KBM-7 (cell line): ENCODE measurements around the gene UBE2Q2.
"Not testable (repeated sequence)": the region's sequence is repeated elsewhere in the genome, so short reads cannot be mapped to it uniquely, and the experiment has no call there.

Source experiments
- DNase-seq: peaks from one replicate; pipeline ENCODE4 v3.0.0-alpha.2; 2015
- in situ Hi-C: fragments of 300-500 bp; cut with MboI; formaldehyde crosslinking; loops from 2 replicates; pipeline ENCODE4 v1.14.3; 2020; ENCODE audit warnings: low sequenced_read_pairs, low pct_unique_long_range_greater_than_20kb, mixed read lengths

The UBE2Q2 gene

DNA sequence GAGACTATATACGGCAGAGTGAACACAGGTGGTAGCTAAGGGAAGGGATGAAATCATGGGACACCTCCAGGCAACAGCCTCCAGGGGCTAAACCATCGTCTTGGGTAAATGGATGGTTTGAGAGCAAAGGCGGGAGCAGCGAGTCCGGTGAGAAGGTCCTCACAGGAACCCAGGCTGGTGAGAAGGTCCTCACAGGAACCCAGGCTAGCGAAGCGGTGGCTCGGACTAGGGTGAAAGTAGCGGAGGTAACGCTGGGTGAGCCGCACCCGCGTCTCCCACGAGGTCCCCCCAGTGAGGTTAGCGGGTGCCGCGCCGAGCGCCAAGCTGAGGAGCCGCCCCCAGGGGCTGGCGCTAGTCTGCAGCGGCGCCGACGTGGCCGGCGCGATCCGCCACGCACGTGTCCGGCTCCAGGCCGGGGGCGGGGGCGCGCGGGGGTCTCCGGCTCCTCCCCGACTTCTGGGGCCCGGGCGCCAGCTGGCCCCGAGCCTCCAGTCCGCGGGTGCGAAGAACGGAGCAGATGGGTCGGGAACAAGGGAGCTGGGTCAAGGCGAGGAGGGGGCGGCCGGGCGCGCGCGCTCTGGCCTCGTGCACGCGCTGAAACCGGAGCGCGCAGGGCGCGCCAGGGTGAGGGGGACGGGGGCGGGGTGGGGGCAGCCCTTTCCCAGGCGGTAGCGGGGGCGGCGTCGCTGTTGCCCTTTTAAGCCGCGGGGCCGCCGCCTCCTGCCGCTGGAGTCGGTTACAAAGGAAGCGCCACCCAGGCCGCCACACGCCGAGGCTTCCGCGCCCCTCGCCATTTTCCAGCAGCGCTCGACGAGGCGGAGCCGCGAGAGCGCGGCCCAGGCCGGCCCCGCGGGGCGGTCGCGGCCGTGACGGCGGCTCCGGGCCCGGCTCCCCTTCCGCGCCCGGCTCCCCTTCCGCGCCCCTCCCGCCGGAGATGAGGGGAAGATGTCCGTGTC lies at the start of gene UBE2Q2:
UBE2Q2 (plus strand) TSS at position 726 of the 956 bp plus-strand sequence; CDS start at position 946, 220 bp downstream.
- in situ Hi-C loops = no loop called here
- DNase-seq = peak; percentile 86

GRCh38 chr15:75796321-75796720 lies 46.9 kb upstream of the UBE2Q2 start:
- DNase-seq = no peak
- in situ Hi-C loops = no loop called here

DNA sequence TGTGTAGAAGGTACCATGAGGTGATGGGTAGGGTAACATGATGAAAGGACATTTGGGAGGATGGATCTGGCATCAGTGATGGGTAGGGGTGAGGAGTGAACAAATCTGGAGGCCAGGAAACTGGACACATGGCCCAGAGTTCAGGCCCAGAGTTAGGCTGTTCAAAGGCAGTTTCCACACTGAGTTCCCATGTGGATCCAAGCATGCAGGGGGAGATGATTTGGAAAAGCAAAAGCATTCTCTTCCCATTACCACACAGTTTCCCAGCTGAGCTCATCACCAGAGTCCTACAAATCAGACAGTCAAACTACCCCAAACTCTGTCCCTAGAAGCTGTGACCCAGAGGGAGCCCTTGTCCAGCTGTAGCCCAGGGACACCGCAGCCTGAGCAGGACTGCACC lies 46.1 kb upstream of the UBE2Q2 start:
- in situ Hi-C loops = not testable (repeated sequence)

DNA sequence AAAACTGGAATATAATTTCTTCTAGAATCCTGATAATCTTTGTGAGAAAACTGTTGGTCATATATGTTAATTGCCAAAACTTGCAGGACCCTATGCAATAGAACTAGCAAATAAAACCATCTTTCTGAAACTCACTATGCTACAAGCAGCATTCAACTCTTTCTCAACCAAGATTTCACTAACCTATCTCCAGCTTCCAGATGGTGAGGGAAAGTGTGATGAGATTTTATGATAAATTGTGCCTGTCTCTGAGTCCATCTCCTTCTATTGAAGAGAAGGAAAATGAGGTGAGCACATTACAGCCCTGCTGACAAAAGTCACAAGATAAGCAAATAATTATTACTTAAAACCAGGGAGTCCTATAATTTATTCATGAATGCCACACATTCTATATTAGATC lies 44.1 kb upstream of the UBE2Q2 start:
- in situ Hi-C loops = no loop called here
- DNase-seq = no peak

More for the DNA sequence above, 46.1 kb upstream of the UBE2Q2 start:
- DNase-seq = not testable (repeated sequence)

- in situ Hi-C loops, DNase-seq: not testable (repeated sequence)
Observed at GRCh38 chr15:75800409-75800808, 42.8 kb upstream of the UBE2Q2 start.

- in situ Hi-C loops = no loop called here
- DNase-seq = peak; percentile 94
Observed at GRCh38 chr15:75801859-75802593, 41.2 kb upstream of the UBE2Q2 start.

DNA sequence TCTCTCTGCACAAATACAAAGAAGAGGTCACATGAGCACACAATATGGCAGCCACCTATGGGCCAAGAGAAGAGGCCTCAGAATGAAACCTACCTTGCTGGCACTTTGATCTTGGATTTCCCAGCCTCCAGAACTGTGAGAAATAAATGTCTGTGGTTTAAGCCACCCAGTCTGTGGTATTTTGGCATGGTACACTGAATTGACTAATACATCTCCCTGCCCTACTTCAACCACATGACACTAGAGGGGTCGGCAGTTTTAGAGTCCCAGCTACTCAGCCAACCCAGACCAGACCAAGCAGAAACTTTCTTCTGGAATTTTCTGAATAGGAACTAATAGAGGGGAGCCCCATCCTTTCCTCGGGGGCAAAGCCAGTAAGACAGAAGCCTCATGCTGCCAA lies 35.8 kb upstream of the UBE2Q2 start:
- DNase-seq, in situ Hi-C loops: not testable (repeated sequence)

- DNase-seq, in situ Hi-C loops: not testable (repeated sequence)
Observed at GRCh38 chr15:75808009-75808408, 35.2 kb upstream of the UBE2Q2 start.

DNA sequence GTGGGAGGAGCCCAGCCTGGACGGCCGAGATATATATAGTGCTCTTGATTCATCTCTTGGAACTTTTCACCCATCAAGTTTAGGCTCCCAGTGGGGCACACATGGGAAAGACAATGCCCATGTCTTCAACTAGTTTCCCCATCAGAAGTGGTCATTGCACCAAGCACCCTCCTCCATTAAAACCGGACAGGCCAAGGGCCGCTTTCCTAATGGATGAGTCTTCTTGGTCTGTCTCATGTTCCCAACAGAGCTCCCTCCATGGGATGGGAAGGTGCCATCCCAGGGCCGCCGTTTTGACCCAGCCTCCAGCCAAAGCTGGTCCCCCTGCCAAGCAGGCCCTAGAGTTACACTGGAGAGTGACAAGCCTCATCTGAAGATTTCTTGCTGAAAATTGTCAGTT lies 34.7 kb upstream of the UBE2Q2 start:
- in situ Hi-C loops = no loop called here
- no peak for DNase-seq

- peak; percentile 66 for DNase-seq
- in situ Hi-C loops = no loop called here
Observed at GRCh38 chr15:75809986-75810750, 33.1 kb upstream of the UBE2Q2 start.

DNA sequence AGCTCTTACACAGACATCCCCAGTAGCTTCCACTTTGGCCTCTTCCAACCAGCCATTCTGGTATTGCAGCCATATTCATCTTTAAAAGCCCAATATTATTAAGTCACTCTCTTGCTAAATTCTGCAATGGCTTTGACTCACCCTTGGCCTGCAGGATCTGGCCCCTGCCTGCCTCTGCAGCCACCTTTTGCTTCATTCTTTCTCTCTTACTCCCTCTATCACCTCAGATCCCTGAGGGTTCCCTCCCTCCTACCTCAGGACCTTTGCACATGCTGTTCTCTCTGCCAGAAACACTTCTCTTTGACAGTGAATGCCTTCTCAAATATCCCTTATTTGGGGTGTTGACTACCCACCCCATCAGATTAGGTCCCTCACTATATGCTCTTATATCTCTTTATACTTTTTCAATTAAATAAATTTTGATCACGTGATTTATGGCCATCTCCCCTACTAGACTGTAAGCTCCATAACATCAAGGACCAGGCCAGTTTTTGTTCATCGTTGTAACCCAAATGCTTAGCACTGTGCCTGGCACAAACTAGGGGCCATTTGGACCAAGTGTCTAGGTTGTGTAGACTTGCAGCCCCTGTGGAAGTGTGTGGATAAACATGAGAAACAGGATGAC lies 32.3 kb upstream of the UBE2Q2 start:
- in situ Hi-C loops = no loop called here
- no peak for DNase-seq

- in situ Hi-C loops = no loop called here
- no peak for DNase-seq
Observed at GRCh38 chr15:75811626-75812025, 31.6 kb upstream of the UBE2Q2 start.

GRCh38 chr15:75814794-75815193 lies 28.5 kb upstream of the UBE2Q2 start:
- DNase-seq = no peak
- in situ Hi-C loops = no loop called here

DNA sequence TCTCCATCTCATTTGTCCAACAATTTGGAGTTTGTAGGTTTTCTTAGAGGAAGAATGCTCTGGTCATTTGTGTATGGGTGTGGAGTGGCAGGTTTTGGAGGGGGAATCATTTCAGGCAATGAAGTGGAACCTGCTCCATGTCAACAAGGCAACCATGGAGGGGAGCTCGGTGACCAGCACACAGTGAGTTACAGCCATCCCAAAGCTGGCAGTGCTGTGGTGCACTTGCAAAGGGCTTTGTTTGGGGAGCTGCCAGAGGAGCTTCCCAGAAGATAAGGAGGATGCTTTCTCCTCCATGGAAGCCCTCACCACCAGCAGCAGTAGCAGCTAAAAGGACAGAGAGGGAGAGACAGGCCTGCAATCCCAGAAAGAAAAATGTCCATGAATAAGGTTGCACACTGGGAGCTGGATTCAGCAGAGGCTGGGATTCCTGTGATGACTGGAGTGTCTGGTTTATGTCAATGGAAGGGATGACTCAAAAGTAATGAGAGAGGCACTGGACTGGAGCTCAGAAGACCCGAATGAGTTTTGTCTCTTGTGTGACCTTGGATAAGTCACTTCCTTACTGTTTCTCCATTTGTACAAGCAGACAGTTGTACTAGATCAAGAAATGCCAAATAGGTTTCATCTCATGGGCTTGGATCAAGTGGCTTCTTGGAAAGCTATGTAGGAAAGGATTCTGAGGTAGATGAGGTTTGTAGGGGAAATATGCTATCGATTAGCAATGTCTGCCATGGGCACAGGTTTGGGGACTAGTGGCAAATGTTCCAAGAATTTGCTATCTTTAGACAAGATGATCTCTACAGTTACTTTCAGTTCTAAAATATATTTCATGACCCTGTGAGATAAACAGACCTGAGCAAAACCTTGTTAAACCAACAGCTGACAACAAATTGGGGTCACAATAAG lies 27.2 kb upstream of the UBE2Q2 start:
- no peak for DNase-seq
- in situ Hi-C loops = no loop called here

- DNase-seq = peak; percentile 58
- in situ Hi-C loops = no loop called here
Observed at GRCh38 chr15:75817138-75817935, 25.9 kb upstream of the UBE2Q2 start.

- in situ Hi-C loops = no loop called here
- no peak for DNase-seq
Observed at GRCh38 chr15:75820206-75820605, 23.0 kb upstream of the UBE2Q2 start.

DNA sequence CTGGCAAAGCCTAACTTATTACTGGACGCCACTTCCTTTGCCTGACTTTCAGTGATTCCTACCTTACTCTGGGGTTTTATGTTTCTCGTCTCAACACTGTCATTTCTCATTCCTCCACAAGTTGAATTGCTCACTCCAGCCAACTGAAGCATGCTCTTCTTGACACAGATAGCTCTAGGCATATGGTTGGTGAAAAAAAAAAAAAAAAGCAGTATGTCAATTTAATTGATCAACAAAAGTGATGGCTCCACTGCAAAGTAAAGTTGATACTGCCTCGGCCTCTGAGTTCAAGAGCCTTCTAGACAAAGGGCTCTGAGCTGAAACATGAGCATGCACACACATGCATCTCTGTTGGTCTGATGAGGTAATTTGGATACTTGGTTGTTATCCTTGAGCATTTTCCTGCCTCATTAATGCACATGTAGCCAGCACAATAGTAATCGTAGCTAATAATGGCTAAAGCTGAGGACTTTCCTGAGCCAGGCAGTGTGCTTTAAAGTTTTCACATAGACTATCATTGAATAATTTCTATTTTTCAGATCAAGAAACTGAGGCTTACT lies 21.4 kb upstream of the UBE2Q2 start:
- in situ Hi-C loops = no loop called here
- no peak for DNase-seq
